Neural progenitor cell (in vitro differentiated cells): Measurements from ENCODE around the gene KCNJ16. TPM values are rescaled to one million over a fixed set of nuclear protein-coding genes. Genes with fewer than 3 reads are reported as not detected.

Source experiments
- DNase-seq: peaks from one replicate; pipeline ENCODE4 v3.0.0-alpha.2; 2016; ENCODE audit warnings: low spot score
- H2AFZ ChIP-seq: fragments of 200-600 bp; sonication (generic); replicated peaks from 2 replicates; pipeline ENCODE4 v1.6.1; 2016; ENCODE audit warnings: antibody characterized with exemption
- H3F3A ChIP-seq: fragments of 200-600 bp; sonication (generic); 2 replicates; pipeline ENCODE4 v1.6.1; 2016; ENCODE audit warnings: antibody characterized with exemption, low read depth
- H3K27ac ChIP-seq: fragments of 200-600 bp; sonication (generic); 2 replicates; pipeline ENCODE4 v1.5.1; 2016; ENCODE audit warnings: mild to moderate bottlenecking
- H3K27me3 ChIP-seq: fragments of 200-600 bp; sonication (generic); 2 replicates; pipeline ENCODE4 v1.6.1; 2016; ENCODE audit warnings: mild to moderate bottlenecking, moderate library complexity
- H3K36me3 ChIP-seq: fragments of 200-600 bp; sonication (generic); 2 replicates; pipeline ENCODE4 v1.5.1; 2016
- H3K4me1 ChIP-seq: fragments of 200-600 bp; sonication (generic); 2 replicates; pipeline ENCODE4 v1.6.1; 2016; ENCODE audit warnings: mixed run types
- H3K4me2 ChIP-seq: fragments of 200-600 bp; sonication (generic); 2 replicates; pipeline ENCODE4 v1.6.1; 2016
- H3K4me3 ChIP-seq: fragments of 200-600 bp; sonication (generic); 2 replicates; pipeline ENCODE4 v1.5.1; 2016
- H3K79me2 ChIP-seq: fragments of 200-600 bp; sonication (generic); 2 replicates; pipeline ENCODE4 v1.6.1; 2016; ENCODE audit warnings: low read depth
- H3K9ac ChIP-seq: fragments of 200-600 bp; sonication (generic); 2 replicates; pipeline ENCODE4 v1.6.1; 2016
- H3K9me3 ChIP-seq: fragments of 200-600 bp; sonication (generic); 2 replicates; pipeline ENCODE4 v1.5.1; 2016; ENCODE audit warnings: low read depth
- H4K20me1 ChIP-seq: fragments of 200-600 bp; sonication (generic); 2 replicates; pipeline ENCODE4 v1.6.1; 2016; ENCODE audit warnings: low read depth
- H3K27ac Mint-ChIP-seq: 3 replicates; pipeline ENCODE4 v1.8.0; 2021; ENCODE audit warnings: mixed read lengths
- H3K27me3 Mint-ChIP-seq: 2 replicates; pipeline ENCODE4 v1.8.0; 2022; ENCODE audit warnings: low read depth, mild to moderate bottlenecking, inconsistent platforms, moderate library complexity, mixed read lengths; ENCODE audit not compliant: insufficient read depth
- H3K36me3 Mint-ChIP-seq: 3 replicates; pipeline ENCODE4 v1.8.0; 2021; ENCODE audit warnings: mixed read lengths
- H3K4me1 Mint-ChIP-seq: 3 replicates; pipeline ENCODE4 v1.8.0; 2021; ENCODE audit warnings: mixed read lengths
- H3K4me3 Mint-ChIP-seq: 3 replicates; pipeline ENCODE4 v1.8.0; 2021; ENCODE audit warnings: mild to moderate bottlenecking, moderate library complexity, mixed read lengths
- H3K9me3 Mint-ChIP-seq: 3 replicates; pipeline ENCODE4 v1.8.0; 2020; ENCODE audit warnings: mixed read lengths
- EZH2 ChIP-seq: fragments of 200-600 bp; sonication (generic); IDR thresholded peaks from 2 replicates; pipeline ENCODE4 v1.6.1; 2017; ENCODE audit warnings: antibody characterized with exemption, mild to moderate bottlenecking, moderate library complexity
- EZH2phosphoT487 ChIP-seq: fragments of 200-600 bp; sonication (generic); IDR thresholded peaks from 2 replicates; pipeline ENCODE4 v1.6.1; 2017; ENCODE audit warnings: antibody characterized with exemption
- total RNA-seq: library from RNA; depleted of rRNA; stranded (reverse); fragments of >200 nt; gene quantifications from 2 replicates; pipeline ENCODE4 v1.2.3, GENCODE V29; 2015; ENCODE audit warnings: low replicate concordance
- TF ChIP-seq, protein P1 (sequence below): fragments of 200-600 bp; sonication (generic); IDR thresholded peaks from 2 replicates; pipeline ENCODE4 v1.5.1; 2017; ENCODE audit warnings: antibody characterized with exemption, mild to moderate bottlenecking

Gene KCNJ16
- total RNA-seq, 1 donor from 2014 or later, result not detected

- Histone ChIP-seq H3K36me3 (no peaks in the 10 kb centered on the region), H3K27ac (no peak overlapping the region), H3K79me2 (no peaks in the 10 kb centered on the region), H2AFZ (peak overlapping the region; percentile 10), H3K27me3 (no peaks in the 10 kb centered on the region), H3F3A (no peaks in the 10 kb centered on the region), H3K4me1 (no peaks in the 10 kb centered on the region), H3K9ac (no peak overlapping the region), H3K9me3 (no peaks in the 10 kb centered on the region), H3K4me3 (no peak overlapping the region), H4K20me1 (no peaks in the 10 kb centered on the region), H3K4me2 (no peak overlapping the region)
- no peak for DNase-seq
- peaks cover 1% of the 10 kb centered on the region for H3K27me3 Mint-ChIP-seq
- H3K4me1 Mint-ChIP-seq, result peaks cover 5% of the 10 kb centered on the region
- H3K36me3 Mint-ChIP-seq, result no peaks in the 10 kb centered on the region
- H3K27ac Mint-ChIP-seq, result no peak overlapping the region
- TF ChIP-seq EZH2, result no peak
- TF ChIP-seq EZH2phosphoT487, result no peak
- TF ChIP-seq, protein P1, sequence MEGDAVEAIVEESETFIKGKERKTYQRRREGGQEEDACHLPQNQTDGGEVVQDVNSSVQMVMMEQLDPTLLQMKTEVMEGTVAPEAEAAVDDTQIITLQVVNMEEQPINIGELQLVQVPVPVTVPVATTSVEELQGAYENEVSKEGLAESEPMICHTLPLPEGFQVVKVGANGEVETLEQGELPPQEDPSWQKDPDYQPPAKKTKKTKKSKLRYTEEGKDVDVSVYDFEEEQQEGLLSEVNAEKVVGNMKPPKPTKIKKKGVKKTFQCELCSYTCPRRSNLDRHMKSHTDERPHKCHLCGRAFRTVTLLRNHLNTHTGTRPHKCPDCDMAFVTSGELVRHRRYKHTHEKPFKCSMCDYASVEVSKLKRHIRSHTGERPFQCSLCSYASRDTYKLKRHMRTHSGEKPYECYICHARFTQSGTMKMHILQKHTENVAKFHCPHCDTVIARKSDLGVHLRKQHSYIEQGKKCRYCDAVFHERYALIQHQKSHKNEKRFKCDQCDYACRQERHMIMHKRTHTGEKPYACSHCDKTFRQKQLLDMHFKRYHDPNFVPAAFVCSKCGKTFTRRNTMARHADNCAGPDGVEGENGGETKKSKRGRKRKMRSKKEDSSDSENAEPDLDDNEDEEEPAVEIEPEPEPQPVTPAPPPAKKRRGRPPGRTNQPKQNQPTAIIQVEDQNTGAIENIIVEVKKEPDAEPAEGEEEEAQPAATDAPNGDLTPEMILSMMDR, result no peak
- no peaks in the 10 kb centered on the region for H3K9me3 Mint-ChIP-seq
- H3K4me3 Mint-ChIP-seq, result no peak overlapping the region
Measured at GRCh38 chr17:70158180-70158579, 83.2 kb downstream of the KCNJ16 start.

DNA sequence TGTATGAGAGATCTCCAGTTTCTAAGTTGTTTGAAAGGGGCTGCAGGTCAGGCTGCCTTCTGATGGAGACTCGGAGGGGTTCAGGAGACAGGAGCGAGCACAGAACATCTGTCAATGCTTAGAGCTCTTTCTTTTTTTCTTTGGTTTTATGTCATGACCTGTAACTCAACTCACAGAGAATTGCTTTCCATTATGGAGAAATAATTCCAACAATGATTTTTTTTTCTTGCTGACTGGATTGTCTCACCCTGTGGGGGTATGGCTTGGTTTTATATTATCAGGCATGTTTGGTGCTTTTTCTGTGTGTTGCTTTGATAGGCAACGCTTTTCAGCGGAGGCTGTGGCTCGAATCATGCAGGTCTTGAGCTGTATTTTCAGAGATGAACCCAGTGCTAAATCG is 83.6 kb downstream of the KCNJ16 start:
- Mint-ChIP-seq H3K9me3 (no peaks in the 10 kb centered on the region), H3K4me3 (no peak overlapping the region), H3K4me1 (peaks cover 5% of the 10 kb centered on the region), H3K27ac (no peak overlapping the region), H3K36me3 (no peaks in the 10 kb centered on the region), H3K27me3 (no peaks in the 10 kb centered on the region)
- Histone ChIP-seq H3K9me3 (no peaks in the 10 kb centered on the region), H3K4me3 (no peak overlapping the region), H3K27me3 (no peaks in the 10 kb centered on the region), H3K36me3 (no peaks in the 10 kb centered on the region), H3K4me1 (no peaks in the 10 kb centered on the region), H3K27ac (no peak overlapping the region), H3K4me2 (no peak overlapping the region), H3F3A (no peaks in the 10 kb centered on the region), H3K79me2 (no peaks in the 10 kb centered on the region), H2AFZ (no peak overlapping the region), H3K9ac (no peak overlapping the region), H4K20me1 (no peaks in the 10 kb centered on the region)
- DNase-seq, result no peak
- no peak for TF ChIP-seq EZH2
- TF ChIP-seq EZH2phosphoT487, result no peak
- TF ChIP-seq, protein P1, result no peak

GRCh38 chr17:70159980-70160379 is 85.0 kb downstream of the KCNJ16 start:
- Histone ChIP-seq H3K4me2 (no peak overlapping the region), H3K27me3 (no peaks in the 10 kb centered on the region), H2AFZ (no peak overlapping the region), H3K36me3 (no peaks in the 10 kb centered on the region), H3K9me3 (no peaks in the 10 kb centered on the region), H3K27ac (no peak overlapping the region), H3K79me2 (no peaks in the 10 kb centered on the region), H3K4me1 (no peaks in the 10 kb centered on the region), H3K4me3 (no peak overlapping the region), H4K20me1 (no peaks in the 10 kb centered on the region), H3F3A (no peaks in the 10 kb centered on the region), H3K9ac (no peak overlapping the region)
- no peak overlapping the region for H3K27ac Mint-ChIP-seq
- H3K4me3 Mint-ChIP-seq, result no peak overlapping the region
- no peak for DNase-seq
- no peaks in the 10 kb centered on the region for H3K9me3 Mint-ChIP-seq
- no peak for TF ChIP-seq EZH2phosphoT487
- TF ChIP-seq, protein P1, result no peak
- no peaks in the 10 kb centered on the region for H3K36me3 Mint-ChIP-seq
- peaks cover 5% of the 10 kb centered on the region for H3K4me1 Mint-ChIP-seq
- no peaks in the 10 kb centered on the region for H3K27me3 Mint-ChIP-seq
